Naive B cell (primary cell): Measurements from ENCODE around the gene ACP7. TPM values are rescaled to one million over a fixed set of nuclear protein-coding genes. Genes with fewer than 3 reads are reported as not detected.
A peak's percentile ranks its signal among the peaks of the same experiment; 100 is the strongest.

Experiments used
- ATAC-seq, 2 donors: fragments of 150-1000 bp; cut with Tn5 transposase; 2 replicates each; pipeline ENCODE4 v1.10.0; 2021; ENCODE audit warnings: low read depth in 2 of 2, mild to moderate bottlenecking in 2 of 2, moderate library complexity in 2 of 2
- DNase-seq: peaks from one replicate; pipeline ENCODE4 v3.0.0; 2022
- H3K27ac Mint-ChIP-seq, 6 donors: one replicate each; pipeline ENCODE4 v1.8.0; 2020 to 2022; ENCODE audit warnings: mild to moderate bottlenecking in 6 of 6, mixed read lengths in 6 of 6, moderate library complexity in 5 of 6, inconsistent platforms in 2 of 6
- H3K27me3 Mint-ChIP-seq, 3 donors: one replicate each; pipeline ENCODE4 v1.8.0; 2021 to 2022; ENCODE audit warnings: mixed read lengths in 3 of 3, mild to moderate bottlenecking in 1 of 3
- H3K36me3 Mint-ChIP-seq, 2 donors: one replicate each; pipeline ENCODE4 v1.8.0; 2020 to 2022; ENCODE audit warnings: mixed read lengths in 2 of 2, inconsistent platforms in 1 of 2, mild to moderate bottlenecking in 1 of 2
- H3K4me1 Mint-ChIP-seq, 3 donors: one replicate each; pipeline ENCODE4 v1.8.0; 2020 to 2022; ENCODE audit warnings: mixed read lengths in 3 of 3, inconsistent platforms in 1 of 3, mild to moderate bottlenecking in 1 of 3, moderate library complexity in 1 of 3
- H3K4me3 Mint-ChIP-seq, 8 donors: one replicate each; pipeline ENCODE4 v1.8.0; 2020 to 2022; ENCODE audit warnings: mild to moderate bottlenecking in 8 of 8, mixed read lengths in 8 of 8, moderate library complexity in 8 of 8, inconsistent platforms in 2 of 8
- H3K9me3 Mint-ChIP-seq, 7 donors: one replicate each; pipeline ENCODE4 v1.8.0; 2020 to 2022; ENCODE audit warnings: mixed read lengths in 7 of 7, mild to moderate bottlenecking in 5 of 7, inconsistent platforms in 2 of 7, moderate library complexity in 1 of 7
- polyA plus RNA-seq, 6 donors: library from polyadenylated mRNA; unstranded; fragments of 300-500 nt; fragmentation: Illumina TruSeq; gene quantifications; one replicate each; pipeline ENCODE4 v1.2.3, GENCODE V29; 2021; ENCODE audit warnings: low read depth in 6 of 6

ACP7 gene
- polyA plus RNA-seq, 6 donors from 2014 or later = not detected

GRCh38 chr19:39122934-39123731 lies 39.0 kb downstream of the ACP7 start:
- ATAC-seq (no peak), DNase-seq (no peak)
- no peaks in the 10 kb centered on the region for H3K9me3 Mint-ChIP-seq
- H3K27me3 Mint-ChIP-seq = peaks cover 0 to 9% (median 7%) of the 10 kb centered on the region in 3 donors
- H3K4me3 Mint-ChIP-seq = peak overlapping the region in 4 of 8 donors; percentile 10 to 95 (median 21)
- no peaks in the 10 kb centered on the region for H3K36me3 Mint-ChIP-seq
- peaks cover 27 to 42% (median 34%) of the 10 kb centered on the region in 3 donors for H3K4me1 Mint-ChIP-seq
- peak overlapping the region in 2 of 6 donors; percentile 61 to 66 for H3K27ac Mint-ChIP-seq

- DNase-seq (no peak), ATAC-seq (no peak)
- peaks cover 30 to 42% (median 39%) of the 10 kb centered on the region in 3 donors for H3K4me1 Mint-ChIP-seq
- no peaks in the 10 kb centered on the region for H3K9me3 Mint-ChIP-seq
- peak overlapping the region; percentile 31 to 95 (median 76) for H3K4me3 Mint-ChIP-seq
- no peaks in the 10 kb centered on the region for H3K36me3 Mint-ChIP-seq
- peaks cover 0 to 9% (median 7%) of the 10 kb centered on the region in 3 donors for H3K27me3 Mint-ChIP-seq
- H3K27ac Mint-ChIP-seq = peak overlapping the region in 4 of 6 donors; percentile 2 to 87 (median 40)
These were observed 40.1 kb downstream of the ACP7 start for GRCh38 chr19:39124136-39124764.

- Mint-ChIP-seq H3K27me3 (peaks cover 0 to 9% (median 7%) of the 10 kb centered on the region in 3 donors), H3K9me3 (no peaks in the 10 kb centered on the region), H3K36me3 (no peaks in the 10 kb centered on the region), H3K4me3 (peak overlapping the region; percentile 86 to 99 (median 96)), H3K27ac (peak overlapping the region; percentile 94 to 98 (median 97)), H3K4me1 (peaks cover 36 to 48% (median 47%) of the 10 kb centered on the region in 3 donors)
- ATAC-seq = no peak
- no peak for DNase-seq
These were observed 41.0 kb downstream of the ACP7 start for GRCh38 chr19:39125199-39125553.

- H3K27me3 Mint-ChIP-seq = peaks cover 0 to 5% (median 5%) of the 10 kb centered on the region in 3 donors
- H3K9me3 Mint-ChIP-seq = no peaks in the 10 kb centered on the region
- DNase-seq (peak; percentile 95), ATAC-seq (peak; percentile 98)
- peaks cover 41 to 54% (median 52%) of the 10 kb centered on the region in 3 donors for H3K4me1 Mint-ChIP-seq
- H3K4me3 Mint-ChIP-seq = peak within 1 kb of the TSS; percentile 86 to 99 (median 96)
- H3K36me3 Mint-ChIP-seq = no peaks in the 10 kb centered on the region
- peak within 1 kb of the TSS; percentile 94 to 98 (median 97) for H3K27ac Mint-ChIP-seq
These were observed 41.6 kb downstream of the ACP7 start, which contains the start of gene PAK4 for GRCh38 chr19:39125554-39126311. TSS of gene PAK4 (plus strand) at chr19:39125786. CDS start at chr19:39169554, 43,768 bp downstream.

GRCh38 chr19:39126312-39127187 lies 42.4 kb downstream of the ACP7 start:
- H3K4me3 Mint-ChIP-seq = peak overlapping the region; percentile 86 to 99 (median 96)
- peaks cover 49 to 62% (median 60%) of the 10 kb centered on the region in 3 donors for H3K4me1 Mint-ChIP-seq
- no peaks in the 10 kb centered on the region for H3K9me3 Mint-ChIP-seq
- no peaks in the 10 kb centered on the region for H3K36me3 Mint-ChIP-seq
- no peak for DNase-seq
- H3K27me3 Mint-ChIP-seq = no peaks in the 10 kb centered on the region
- H3K27ac Mint-ChIP-seq = peak overlapping the region; percentile 14 to 98 (median 97)
- no peak for ATAC-seq

- Mint-ChIP-seq H3K9me3 (no peaks in the 10 kb centered on the region), H3K36me3 (no peaks in the 10 kb centered on the region), H3K4me1 (peaks cover 62 to 69% (median 68%) of the 10 kb centered on the region in 3 donors), H3K4me3 (peak overlapping the region in 4 of 8 donors; percentile 62 to 97 (median 88)), H3K27me3 (no peaks in the 10 kb centered on the region), H3K27ac (peak overlapping the region in 4 of 6 donors; percentile 52 to 98 (median 75))
- ATAC-seq = no peak
- no peak for DNase-seq
These were observed 43.8 kb downstream of the ACP7 start for GRCh38 chr19:39127812-39128515.

- ATAC-seq (no peak), DNase-seq (no peak)
- peak overlapping the region in 1 of 8 donors; percentile 62 for H3K4me3 Mint-ChIP-seq
- H3K27me3 Mint-ChIP-seq = no peaks in the 10 kb centered on the region
- H3K27ac Mint-ChIP-seq = peak overlapping the region in 3 of 6 donors; percentile 3 to 31 (median 28)
- H3K9me3 Mint-ChIP-seq = no peaks in the 10 kb centered on the region
- H3K4me1 Mint-ChIP-seq = peaks cover 62 to 71% (median 70%) of the 10 kb centered on the region in 3 donors
- no peaks in the 10 kb centered on the region for H3K36me3 Mint-ChIP-seq
These were observed 44.4 kb downstream of the ACP7 start for GRCh38 chr19:39128516-39129079.

GRCh38 chr19:39129116-39129515 lies 44.9 kb downstream of the ACP7 start:
- H3K9me3 Mint-ChIP-seq = no peaks in the 10 kb centered on the region
- no peaks in the 10 kb centered on the region for H3K36me3 Mint-ChIP-seq
- ATAC-seq (no peak), DNase-seq (no peak)
- no peaks in the 10 kb centered on the region for H3K27me3 Mint-ChIP-seq
- H3K27ac Mint-ChIP-seq = peak overlapping the region in 1 of 6 donors; percentile 81
- H3K4me3 Mint-ChIP-seq = no peak overlapping the region
- peaks cover 63 to 72% (median 70%) of the 10 kb centered on the region in 3 donors for H3K4me1 Mint-ChIP-seq

- peak; percentile 49 to 56 for ATAC-seq
- Mint-ChIP-seq H3K9me3 (no peaks in the 10 kb centered on the region), H3K36me3 (no peaks in the 10 kb centered on the region), H3K27me3 (no peaks in the 10 kb centered on the region), H3K4me3 (no peak overlapping the region), H3K4me1 (peaks cover 55 to 65% (median 65%) of the 10 kb centered on the region in 3 donors), H3K27ac (peak overlapping the region; percentile 35 to 95 (median 66))
- DNase-seq = no peak
These were observed 46.4 kb downstream of the ACP7 start for GRCh38 chr19:39130337-39131254.

- Mint-ChIP-seq H3K27me3 (no peaks in the 10 kb centered on the region), H3K36me3 (no peaks in the 10 kb centered on the region), H3K27ac (peak overlapping the region in 4 of 6 donors; percentile 39 to 87 (median 66)), H3K9me3 (no peaks in the 10 kb centered on the region), H3K4me1 (peaks cover 56 to 66% (median 65%) of the 10 kb centered on the region in 3 donors), H3K4me3 (peak overlapping the region in 4 of 8 donors; percentile 37 to 53 (median 42))
- ATAC-seq = no peak
- DNase-seq = no peak
These were observed 47.1 kb downstream of the ACP7 start for GRCh38 chr19:39131255-39131755.
